Cardiac muscle cell (in vitro differentiated cells and primary cell): ENCODE results near the gene GUCY1B1. TPM values are rescaled to one million over a fixed set of nuclear protein-coding genes. Genes with fewer than 3 reads are reported as not detected.
A peak's percentile ranks its signal among the peaks of the same experiment; 100 is the strongest.

Experiments used
- DNase-seq, 2 donors: peaks; one replicate each; pipeline versions ENCODE4 v3.0.0 to v3.0.0-alpha.2; 2010 to 2017; ENCODE audit warnings: low read depth in 1 of 2, low spot score in 1 of 2
- H3K27ac ChIP-seq: fragments of 200-600 bp; sonication (generic); 2 replicates; pipeline ENCODE4 v1.5.1; 2016
- H3K27me3 ChIP-seq: fragments of 200-600 bp; sonication (generic); 2 replicates; pipeline ENCODE4 v1.6.0; 2016; ENCODE audit warnings: control low read depth
- H3K36me3 ChIP-seq: fragments of 200-600 bp; sonication (generic); 2 replicates; pipeline ENCODE4 v1.5.1; 2016; ENCODE audit warnings: control low read depth
- H3K4me1 ChIP-seq: fragments of 200-600 bp; sonication (generic); 2 replicates; pipeline ENCODE4 v1.8.1; 2017; ENCODE audit warnings: low read depth, mild to moderate bottlenecking, mixed run types
- H3K4me3 ChIP-seq: fragments of 200-600 bp; sonication (generic); 2 replicates; pipeline ENCODE4 v1.5.1; 2016; ENCODE audit warnings: mild to moderate bottlenecking
- H3K9me3 ChIP-seq: fragments of 200-600 bp; sonication (generic); 2 replicates; pipeline ENCODE4 v1.5.1; 2017; ENCODE audit warnings: low read depth, mild to moderate bottlenecking, control low read depth
- polyA plus RNA-seq: library from polyadenylated mRNA; unstranded; fragments of >200 nt; fragmentation: Nextera tagmentation; extraction: Ambion mirVana; gene quantifications from 2 replicates; pipeline ENCODE4 v1.2.1, GENCODE V29; 2016
- total RNA-seq: library from RNA; depleted of rRNA; stranded (reverse); fragments of >200 nt; gene quantifications from 2 replicates; pipeline ENCODE4 v1.2.3, GENCODE V29; 2016
- TF ChIP-seq, protein P1 (sequence below): IDR thresholded peaks from 2 replicates; pipeline ENCODE4 v1.5.1; 2012; ENCODE audit warnings: low read depth, mild to moderate bottlenecking, low read length

The GUCY1B1 gene
- total and polyA plus RNA-seq, 2 experiments from 2014 or later: 19.1 to 26.6 TPM

GRCh38 chr4:155846929-155847328 is 88.1 kb downstream of the GUCY1B1 start:
- H3K27ac ChIP-seq: no peak overlapping the region
- H3K4me3 ChIP-seq: no peak overlapping the region
- TF ChIP-seq, protein P1, sequence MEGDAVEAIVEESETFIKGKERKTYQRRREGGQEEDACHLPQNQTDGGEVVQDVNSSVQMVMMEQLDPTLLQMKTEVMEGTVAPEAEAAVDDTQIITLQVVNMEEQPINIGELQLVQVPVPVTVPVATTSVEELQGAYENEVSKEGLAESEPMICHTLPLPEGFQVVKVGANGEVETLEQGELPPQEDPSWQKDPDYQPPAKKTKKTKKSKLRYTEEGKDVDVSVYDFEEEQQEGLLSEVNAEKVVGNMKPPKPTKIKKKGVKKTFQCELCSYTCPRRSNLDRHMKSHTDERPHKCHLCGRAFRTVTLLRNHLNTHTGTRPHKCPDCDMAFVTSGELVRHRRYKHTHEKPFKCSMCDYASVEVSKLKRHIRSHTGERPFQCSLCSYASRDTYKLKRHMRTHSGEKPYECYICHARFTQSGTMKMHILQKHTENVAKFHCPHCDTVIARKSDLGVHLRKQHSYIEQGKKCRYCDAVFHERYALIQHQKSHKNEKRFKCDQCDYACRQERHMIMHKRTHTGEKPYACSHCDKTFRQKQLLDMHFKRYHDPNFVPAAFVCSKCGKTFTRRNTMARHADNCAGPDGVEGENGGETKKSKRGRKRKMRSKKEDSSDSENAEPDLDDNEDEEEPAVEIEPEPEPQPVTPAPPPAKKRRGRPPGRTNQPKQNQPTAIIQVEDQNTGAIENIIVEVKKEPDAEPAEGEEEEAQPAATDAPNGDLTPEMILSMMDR: no peak
- DNase-seq: no peak
- no peaks in the 10 kb centered on the region for H3K9me3 ChIP-seq
- H3K27me3 ChIP-seq: no peaks in the 10 kb centered on the region
- no peaks in the 10 kb centered on the region for H3K36me3 ChIP-seq
- no peaks in the 10 kb centered on the region for H3K4me1 ChIP-seq

DNA sequence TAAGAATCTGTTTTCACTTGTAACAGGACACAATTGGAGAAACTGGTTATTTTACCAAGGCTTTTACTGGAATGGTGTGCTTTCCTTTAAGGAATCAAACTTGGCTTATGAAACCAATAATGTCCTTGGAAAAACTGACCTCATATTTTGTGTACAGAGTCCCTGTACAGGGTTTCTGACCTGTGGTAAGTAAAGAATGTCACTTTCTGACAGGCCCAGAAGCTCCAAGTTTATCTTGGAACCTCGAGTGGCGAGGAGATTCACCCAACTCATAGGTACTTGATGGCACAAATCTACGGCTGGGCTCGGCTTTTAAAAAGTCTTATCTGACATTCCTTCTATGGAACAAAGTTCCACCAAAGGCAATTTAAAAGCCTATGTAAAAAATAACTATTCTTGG is 90.2 kb downstream of the GUCY1B1 start:
- Histone ChIP-seq H3K4me3 (no peak overlapping the region), H3K27me3 (no peaks in the 10 kb centered on the region), H3K36me3 (no peaks in the 10 kb centered on the region), H3K27ac (no peak overlapping the region), H3K9me3 (no peaks in the 10 kb centered on the region), H3K4me1 (no peaks in the 10 kb centered on the region)
- TF ChIP-seq, protein P1: no peak
- DNase-seq: no peak

GRCh38 chr4:155853189-155853588 is 94.4 kb downstream of the GUCY1B1 start:
- Histone ChIP-seq H3K4me1 (no peaks in the 10 kb centered on the region), H3K27me3 (no peaks in the 10 kb centered on the region), H3K4me3 (no peak overlapping the region), H3K36me3 (no peaks in the 10 kb centered on the region), H3K9me3 (no peaks in the 10 kb centered on the region), H3K27ac (no peak overlapping the region)
- DNase-seq: no peak
- TF ChIP-seq, protein P1: no peak

DNA sequence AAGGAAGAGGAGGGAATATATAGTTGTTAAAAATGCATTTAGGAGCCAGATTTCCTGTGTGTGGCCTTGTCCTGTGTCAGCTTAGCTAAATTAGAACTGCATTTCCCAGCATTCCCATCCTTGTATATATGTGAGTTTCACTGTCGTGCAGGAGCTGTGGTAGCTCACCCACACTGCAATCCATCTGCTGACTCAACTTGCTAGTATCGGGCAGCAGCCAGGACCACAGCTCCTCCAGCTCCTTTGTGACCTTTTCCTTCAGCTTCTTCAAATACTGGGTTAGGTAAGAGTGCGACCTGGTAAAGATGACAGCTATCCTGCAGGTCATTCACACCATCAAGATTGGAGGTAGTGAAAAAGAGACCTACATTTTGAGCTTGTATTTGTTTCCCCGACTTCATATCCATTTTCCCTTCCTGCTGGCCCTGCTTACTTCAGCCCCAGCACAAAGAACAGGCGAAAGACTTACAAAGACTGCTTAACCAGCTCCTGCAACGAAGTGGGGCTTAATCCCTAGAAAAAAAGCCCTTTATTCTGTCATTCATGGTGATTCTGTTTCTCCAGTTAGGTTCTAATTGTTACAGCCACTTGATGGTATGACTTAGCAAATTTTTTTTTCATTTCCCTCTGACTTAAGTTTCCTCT is 95.9 kb downstream of the GUCY1B1 start:
- H3K9me3 ChIP-seq: no peaks in the 10 kb centered on the region
- H3K27me3 ChIP-seq: no peaks in the 10 kb centered on the region
- H3K27ac ChIP-seq: no peak overlapping the region
- TF ChIP-seq, protein P1: no peak
- no peaks in the 10 kb centered on the region for H3K36me3 ChIP-seq
- H3K4me3 ChIP-seq: no peak overlapping the region
- peak in 1 of 2 donors; percentile 43 for DNase-seq
- H3K4me1 ChIP-seq: no peaks in the 10 kb centered on the region

GRCh38 chr4:155855897-155856296 is 97.1 kb downstream of the GUCY1B1 start:
- no peaks in the 10 kb centered on the region for H3K4me1 ChIP-seq
- H3K36me3 ChIP-seq: no peaks in the 10 kb centered on the region
- DNase-seq: no peak
- H3K27ac ChIP-seq: no peak overlapping the region
- H3K27me3 ChIP-seq: no peaks in the 10 kb centered on the region
- TF ChIP-seq, protein P1: no peak
- H3K4me3 ChIP-seq: no peak overlapping the region
- no peaks in the 10 kb centered on the region for H3K9me3 ChIP-seq

Other genes with a start within 250 kb of the GUCY1B1 start
- 123 TPM in 2 replicates for gene GUCY1A1, start 92.2 kb upstream of the GUCY1B1 start, total RNA-seq
- 92.9 and 111 TPM in 2 replicates for gene GUCY1A1, start 92.2 kb upstream of the GUCY1B1 start, polyA plus RNA-seq
- not detected in 2 replicates for gene ASIC5, start 107.3 kb downstream of the GUCY1B1 start, total RNA-seq
- gene ASIC5, start 107.3 kb downstream of the GUCY1B1 start, polyA plus RNA-seq: not detected in 2 replicates
- gene TDO2, start 144.7 kb downstream of the GUCY1B1 start, total RNA-seq: 0.57 and 2.6 TPM in 2 replicates
- gene TDO2, start 144.7 kb downstream of the GUCY1B1 start, polyA plus RNA-seq: 1.4 and 2.5 TPM in 2 replicates
- gene CTSO, start 194.8 kb downstream of the GUCY1B1 start, total RNA-seq: 2.6 and 4.8 TPM in 2 replicates
- gene CTSO, start 194.8 kb downstream of the GUCY1B1 start, polyA plus RNA-seq: 5.6 and 6.5 TPM in 2 replicates